Suprapubic skin (tissue), 4 donors: ENCODE measurements around the gene PPP1R1C.

ENCODE experiments used
- EP300 ChIP-seq: sonication (generic); formaldehyde crosslinking; IDR thresholded peaks from one replicate; pipeline ENCODE4 v1.6.1; 2017; ENCODE audit warnings: antibody characterized with exemption
- POLR2A ChIP-seq, 2 donors: fragments of 450-650 bp; IDR thresholded peaks; one replicate each; pipeline ENCODE4 v1.6.1; 2017; ENCODE audit warnings: antibody characterized with exemption in 2 of 2, mild to moderate bottlenecking in 2 of 2, moderate library complexity in 2 of 2
- POLR2AphosphoS5 ChIP-seq, 3 donors: sonication (generic); formaldehyde crosslinking; IDR thresholded peaks; one replicate each; pipeline ENCODE4 v1.6.1; 2017; ENCODE audit warnings: antibody characterized with exemption in 3 of 3
- TF ChIP-seq, protein P1 (sequence below), 2 donors: fragments of 200-600 bp in 1 of 2; fragments of 450-650 bp in 1 of 2; sonication (generic) in 1 of 2; IDR thresholded peaks; one replicate each; pipeline ENCODE4 v1.5.1; 2016 to 2019; ENCODE audit warnings: antibody characterized with exemption in 2 of 2, mild to moderate bottlenecking in 1 of 2, moderate library complexity in 1 of 2

DNA sequence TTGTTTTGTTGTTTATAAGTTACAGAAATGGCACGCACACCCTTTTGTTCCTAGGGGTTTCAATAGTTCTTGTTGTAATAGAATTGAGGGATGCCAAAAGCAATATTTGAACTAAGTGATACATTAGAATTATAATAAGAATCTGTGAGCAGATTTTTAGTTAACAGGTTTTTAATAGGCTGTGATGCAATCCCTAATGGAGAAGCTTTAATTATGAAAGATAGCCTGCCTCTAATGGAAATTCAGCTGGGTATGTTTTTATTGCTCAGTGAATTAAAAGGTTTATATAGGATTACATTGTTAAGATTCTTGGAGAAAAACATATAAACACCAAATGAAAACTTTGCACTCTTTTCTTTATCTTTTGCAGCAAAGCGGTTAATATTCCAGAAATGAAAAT, 131.1 kb downstream of the PPP1R1C start:
- TF ChIP-seq, protein P1, sequence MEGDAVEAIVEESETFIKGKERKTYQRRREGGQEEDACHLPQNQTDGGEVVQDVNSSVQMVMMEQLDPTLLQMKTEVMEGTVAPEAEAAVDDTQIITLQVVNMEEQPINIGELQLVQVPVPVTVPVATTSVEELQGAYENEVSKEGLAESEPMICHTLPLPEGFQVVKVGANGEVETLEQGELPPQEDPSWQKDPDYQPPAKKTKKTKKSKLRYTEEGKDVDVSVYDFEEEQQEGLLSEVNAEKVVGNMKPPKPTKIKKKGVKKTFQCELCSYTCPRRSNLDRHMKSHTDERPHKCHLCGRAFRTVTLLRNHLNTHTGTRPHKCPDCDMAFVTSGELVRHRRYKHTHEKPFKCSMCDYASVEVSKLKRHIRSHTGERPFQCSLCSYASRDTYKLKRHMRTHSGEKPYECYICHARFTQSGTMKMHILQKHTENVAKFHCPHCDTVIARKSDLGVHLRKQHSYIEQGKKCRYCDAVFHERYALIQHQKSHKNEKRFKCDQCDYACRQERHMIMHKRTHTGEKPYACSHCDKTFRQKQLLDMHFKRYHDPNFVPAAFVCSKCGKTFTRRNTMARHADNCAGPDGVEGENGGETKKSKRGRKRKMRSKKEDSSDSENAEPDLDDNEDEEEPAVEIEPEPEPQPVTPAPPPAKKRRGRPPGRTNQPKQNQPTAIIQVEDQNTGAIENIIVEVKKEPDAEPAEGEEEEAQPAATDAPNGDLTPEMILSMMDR (IDR thresholded peaks at IDR 0.05): no peak
- TF ChIP-seq EP300 (no peak), POLR2AphosphoS5 (IDR thresholded peaks at IDR 0.05) (no peak), POLR2A (IDR thresholded peaks at IDR 0.05) (no peak)
